AG09319 (cell line): ENCODE measurements around the gene CDX1.

Experiments
- DNase-seq: peaks from one replicate; pipeline ENCODE4 v3.0.0-alpha.2; 2010; ENCODE audit warnings: low read depth; ENCODE audit errors: extremely low read depth
- TF ChIP-seq, protein P1 (sequence below): IDR thresholded peaks from 2 replicates; pipeline ENCODE4 v1.5.1; 2011; ENCODE audit warnings: low read depth, mild to moderate bottlenecking, inconsistent platforms, low read length, moderate library complexity

CDX1 gene

DNA sequence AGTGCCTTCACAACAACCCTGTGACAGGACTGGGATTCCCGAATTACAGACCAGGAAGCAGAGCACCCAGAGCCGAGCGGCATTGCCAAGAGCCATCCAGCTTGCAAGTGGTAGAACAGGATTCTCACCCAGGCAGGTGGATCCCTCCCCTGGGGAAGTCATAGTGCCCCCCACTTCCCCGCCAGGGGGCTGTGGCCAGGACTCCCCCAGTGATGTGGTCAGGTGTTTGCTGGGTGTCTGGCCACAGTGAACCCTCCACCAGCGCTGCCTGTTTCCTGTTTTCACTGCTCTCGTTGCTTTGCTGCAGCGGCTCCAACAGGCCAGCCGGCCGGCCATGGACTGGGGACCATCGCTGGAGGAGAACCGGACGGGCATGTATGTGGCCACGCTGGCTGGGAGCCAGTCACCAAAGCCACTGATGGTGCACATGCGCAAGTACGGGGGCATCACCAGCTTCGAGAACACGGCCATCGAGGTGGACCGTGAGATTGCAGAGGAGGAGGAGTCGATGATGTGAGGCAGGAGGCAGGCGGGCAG lies 42.6 kb downstream of the CDX1 start:
- no peak for DNase-seq
- TF ChIP-seq, protein P1, sequence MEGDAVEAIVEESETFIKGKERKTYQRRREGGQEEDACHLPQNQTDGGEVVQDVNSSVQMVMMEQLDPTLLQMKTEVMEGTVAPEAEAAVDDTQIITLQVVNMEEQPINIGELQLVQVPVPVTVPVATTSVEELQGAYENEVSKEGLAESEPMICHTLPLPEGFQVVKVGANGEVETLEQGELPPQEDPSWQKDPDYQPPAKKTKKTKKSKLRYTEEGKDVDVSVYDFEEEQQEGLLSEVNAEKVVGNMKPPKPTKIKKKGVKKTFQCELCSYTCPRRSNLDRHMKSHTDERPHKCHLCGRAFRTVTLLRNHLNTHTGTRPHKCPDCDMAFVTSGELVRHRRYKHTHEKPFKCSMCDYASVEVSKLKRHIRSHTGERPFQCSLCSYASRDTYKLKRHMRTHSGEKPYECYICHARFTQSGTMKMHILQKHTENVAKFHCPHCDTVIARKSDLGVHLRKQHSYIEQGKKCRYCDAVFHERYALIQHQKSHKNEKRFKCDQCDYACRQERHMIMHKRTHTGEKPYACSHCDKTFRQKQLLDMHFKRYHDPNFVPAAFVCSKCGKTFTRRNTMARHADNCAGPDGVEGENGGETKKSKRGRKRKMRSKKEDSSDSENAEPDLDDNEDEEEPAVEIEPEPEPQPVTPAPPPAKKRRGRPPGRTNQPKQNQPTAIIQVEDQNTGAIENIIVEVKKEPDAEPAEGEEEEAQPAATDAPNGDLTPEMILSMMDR = no peak

DNA sequence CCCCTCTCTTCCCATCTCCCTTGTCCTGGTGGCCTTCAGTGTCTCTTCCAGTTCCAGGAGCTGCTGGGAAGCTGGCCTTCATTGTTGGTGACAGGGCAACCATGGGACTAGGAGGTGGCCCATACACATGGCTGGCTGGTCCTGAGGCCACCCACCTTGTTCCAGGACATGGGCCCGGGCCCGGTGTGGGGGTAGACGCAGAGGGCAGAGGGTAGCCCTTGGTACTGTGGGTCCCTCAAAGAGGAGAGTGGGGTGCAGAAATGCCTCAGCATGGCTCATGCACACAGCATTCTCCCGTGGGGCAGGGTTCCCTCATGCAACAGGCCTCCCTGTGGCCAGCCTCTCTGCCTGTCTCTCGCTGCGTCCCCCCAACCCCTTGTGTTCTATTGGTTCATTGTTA lies 44.1 kb downstream of the CDX1 start:
- TF ChIP-seq, protein P1 = no peak
- no peak for DNase-seq

DNA sequence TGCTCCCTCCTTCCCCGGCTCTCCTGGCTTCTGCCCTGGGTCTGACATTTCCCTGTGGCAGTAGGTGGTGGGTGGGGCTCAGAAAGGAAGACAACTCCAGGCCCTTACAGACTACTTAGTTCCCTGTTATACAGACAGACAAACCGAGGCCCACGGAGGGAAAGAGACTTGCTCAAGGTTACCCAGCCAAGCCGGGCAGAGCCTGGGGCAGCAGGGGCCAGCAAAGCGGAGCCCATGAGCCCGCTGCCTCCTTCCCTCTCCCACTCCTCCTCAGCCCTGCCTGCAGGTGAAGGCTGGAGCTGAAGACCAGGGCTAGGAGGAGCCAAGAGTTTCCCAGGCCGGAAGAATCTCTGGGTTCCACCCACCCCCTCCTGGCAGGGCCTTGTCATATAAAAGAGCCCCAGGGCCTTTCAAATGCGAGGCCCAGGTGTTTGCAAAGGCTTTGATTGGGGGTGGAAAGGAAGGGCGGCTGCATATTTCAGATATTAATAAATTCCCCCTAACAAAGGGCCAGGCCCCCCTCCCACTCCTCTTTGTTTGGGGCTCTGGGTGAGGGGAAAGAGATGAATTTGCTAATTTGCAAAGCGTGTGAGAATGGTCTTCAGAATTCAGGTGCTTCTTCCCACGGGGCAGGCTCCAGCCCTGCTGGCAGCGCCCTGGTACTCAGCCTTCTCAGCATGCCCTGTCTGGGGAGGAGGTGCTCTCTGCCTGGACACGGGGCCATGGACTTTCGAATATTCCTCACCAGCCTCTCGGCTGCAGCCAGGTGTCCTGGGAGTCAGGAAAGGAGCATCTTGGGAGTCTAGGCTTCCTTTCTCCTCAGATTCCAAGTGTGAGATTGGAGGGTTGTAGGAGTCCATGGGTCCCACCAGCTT lies 44.8 kb downstream of the CDX1 start:
- TF ChIP-seq, protein P1 = no peak
- no peak for DNase-seq

DNA sequence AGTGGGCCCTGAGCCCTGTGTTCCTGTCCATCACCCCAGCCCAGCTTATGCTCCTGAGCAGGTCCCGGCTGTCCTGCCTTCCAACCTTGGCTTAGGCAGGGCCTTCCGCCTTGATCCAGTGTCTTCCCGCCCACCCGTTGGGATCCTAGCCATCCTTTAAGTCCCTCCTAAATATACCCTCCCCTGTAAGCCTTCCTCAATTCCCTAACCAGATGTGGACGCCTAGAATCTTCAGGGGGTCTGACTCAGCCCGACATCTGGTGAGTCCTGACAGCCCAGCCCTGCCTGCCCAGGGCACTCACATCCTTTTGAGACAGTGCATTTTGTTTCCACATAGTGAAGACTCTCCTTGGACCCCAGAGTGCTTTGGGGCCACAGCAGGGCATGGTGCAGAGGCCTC lies 47.0 kb downstream of the CDX1 start:
- DNase-seq = no peak
- TF ChIP-seq, protein P1 = no peak

DNA sequence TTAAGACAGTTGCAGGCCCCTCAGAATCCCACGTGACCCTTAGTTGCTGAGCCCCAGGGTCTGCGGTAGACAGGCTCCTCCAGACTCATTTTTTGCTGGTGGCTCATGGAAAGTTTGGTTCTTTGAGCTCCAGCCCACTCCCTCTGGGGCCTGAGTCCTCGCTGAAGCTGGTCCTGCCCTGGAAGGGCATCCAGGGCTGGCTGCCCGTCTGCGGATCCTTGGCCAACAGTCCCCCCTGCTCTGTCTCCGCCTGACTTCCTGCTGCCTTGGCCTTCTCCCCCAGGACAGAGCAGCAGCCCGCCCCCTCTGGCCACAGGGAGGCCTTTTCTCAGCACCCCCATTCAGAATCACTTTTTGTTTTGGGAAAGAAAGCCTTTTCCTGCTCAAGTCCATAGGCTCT lies 47.7 kb downstream of the CDX1 start:
- DNase-seq = no peak
- TF ChIP-seq, protein P1 = peak; percentile 38

DNA sequence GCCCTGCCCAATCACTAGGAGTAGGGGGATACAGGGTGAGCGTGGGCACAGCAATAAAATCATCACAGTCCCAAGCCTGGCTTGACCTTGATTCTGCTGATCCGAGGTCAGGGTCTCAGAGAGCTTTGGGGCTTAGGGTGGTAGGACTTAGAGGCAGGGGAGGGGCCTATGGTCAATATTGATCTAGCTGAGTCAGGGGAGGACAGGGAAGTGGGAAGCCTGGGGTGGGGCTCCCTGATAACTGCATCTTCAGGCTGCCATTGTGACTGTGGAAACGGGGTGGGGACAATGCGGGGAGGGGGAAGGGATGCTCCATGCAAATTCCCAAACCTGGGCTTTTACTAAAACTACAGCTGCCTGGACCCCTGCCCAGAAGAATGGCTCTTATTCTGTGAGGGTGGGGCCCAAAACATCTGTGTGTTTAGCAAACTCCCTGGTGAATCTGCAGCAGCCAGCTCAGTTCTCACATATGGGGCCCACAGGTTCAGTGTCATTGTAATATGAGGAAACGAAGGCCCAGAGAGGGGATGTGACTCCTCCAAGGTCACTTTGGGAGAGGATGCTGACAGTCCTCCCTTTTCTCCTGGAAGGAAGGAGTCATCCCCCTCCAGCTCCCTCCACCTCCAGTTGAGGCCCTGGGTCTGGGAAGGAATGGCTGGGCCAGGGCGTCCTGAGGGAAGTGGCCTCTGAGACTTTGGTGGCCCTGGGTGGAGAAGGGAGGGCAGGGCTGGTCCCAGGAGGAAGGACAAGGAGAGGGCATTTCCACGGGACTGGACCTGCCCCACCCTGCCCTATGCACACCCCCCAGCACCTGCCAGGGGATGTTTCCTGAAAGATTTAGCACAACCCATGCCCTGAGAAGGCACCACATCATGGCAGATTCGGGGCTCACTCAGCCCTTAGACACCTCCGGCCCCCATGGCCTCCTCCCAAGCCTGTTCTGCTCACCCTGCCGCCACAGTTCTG lies 49.7 kb downstream of the CDX1 start:
- TF ChIP-seq, protein P1 = no peak
- no peak for DNase-seq
